Astrocyte (in vitro differentiated cells and primary cell): Measurements from ENCODE around the gene WNT9A. TPM values are rescaled to one million over a fixed set of nuclear protein-coding genes. Genes with fewer than 3 reads are reported as not detected.

Experiments used
- DNase-seq: peaks from one replicate; pipeline ENCODE4 v3.0.0-alpha.2; 2010; ENCODE audit warnings: low read depth
- FAIRE-seq: peaks from 2 replicates; lab custom pipeline; 2011; peaks lifted over from hg19 to GRCh38; lab: Jason Lieb, UNC
- H2AFZ ChIP-seq: 2 replicates; pipeline ENCODE4 v1.6.0; 2012; ENCODE audit warnings: low read depth, low read length, inconsistent platforms
- H3K27ac ChIP-seq: 2 replicates; pipeline ENCODE4 v1.5.1; 2011; ENCODE audit warnings: low read depth, low read length, inconsistent platforms
- H3K27me3 ChIP-seq: 2 replicates; pipeline ENCODE4 v1.6.0; 2011; ENCODE audit warnings: low read length, inconsistent platforms; ENCODE audit not compliant: insufficient read depth
- H3K36me3 ChIP-seq: 2 replicates; pipeline ENCODE4 v1.5.1; 2011; ENCODE audit warnings: low read length, inconsistent platforms; ENCODE audit not compliant: insufficient read depth
- H3K4me1 ChIP-seq: 2 replicates; pipeline ENCODE4 v1.5.1; 2011; ENCODE audit warnings: low read length, inconsistent platforms; ENCODE audit not compliant: insufficient read depth
- H3K4me2 ChIP-seq: 2 replicates; pipeline ENCODE4 v1.6.0; 2012; ENCODE audit warnings: low read length, inconsistent platforms
- H3K4me3 ChIP-seq: 2 replicates; pipeline ENCODE4 v1.5.1; 2011; ENCODE audit warnings: low read depth, mild to moderate bottlenecking, low read length, inconsistent platforms; ENCODE audit not compliant: insufficient read depth
- H3K79me2 ChIP-seq: 2 replicates; pipeline ENCODE4 v1.6.0; 2012; ENCODE audit warnings: mild to moderate bottlenecking, low read length, inconsistent platforms; ENCODE audit not compliant: insufficient read depth
- H3K9ac ChIP-seq: 2 replicates; pipeline ENCODE4 v1.6.0; 2012; ENCODE audit warnings: mild to moderate bottlenecking, low read length, inconsistent platforms
- H3K9me3 ChIP-seq: 2 replicates; pipeline ENCODE4 v1.5.1; 2012; ENCODE audit warnings: low read depth, mild to moderate bottlenecking, low read length, inconsistent platforms; ENCODE audit not compliant: insufficient read depth
- H4K20me1 ChIP-seq: 2 replicates; pipeline ENCODE4 v1.6.0; 2012; ENCODE audit warnings: low read length, inconsistent platforms; ENCODE audit not compliant: insufficient read depth
- H3K27ac Mint-ChIP-seq: one replicate; pipeline ENCODE4 v1.8.0; 2021; ENCODE audit warnings: mild to moderate bottlenecking, mixed read lengths; ENCODE audit not compliant: unreplicated experiment
- H3K27me3 Mint-ChIP-seq: one replicate; pipeline ENCODE4 v1.8.0; 2021; ENCODE audit warnings: low read depth, mixed read lengths; ENCODE audit not compliant: unreplicated experiment
- H3K36me3 Mint-ChIP-seq: one replicate; pipeline ENCODE4 v1.8.0; 2021; ENCODE audit warnings: low read depth, mixed read lengths; ENCODE audit not compliant: unreplicated experiment
- H3K4me1 Mint-ChIP-seq: one replicate; pipeline ENCODE4 v1.8.0; 2021; ENCODE audit warnings: low read depth, mixed read lengths; ENCODE audit not compliant: unreplicated experiment
- H3K4me3 Mint-ChIP-seq: one replicate; pipeline ENCODE4 v1.8.0; 2021; ENCODE audit warnings: mild to moderate bottlenecking, moderate library complexity, mixed read lengths; ENCODE audit not compliant: unreplicated experiment
- H3K9me3 Mint-ChIP-seq: one replicate; pipeline ENCODE4 v1.8.0; 2021; ENCODE audit warnings: mild to moderate bottlenecking, mixed read lengths; ENCODE audit not compliant: unreplicated experiment
- EZH2 ChIP-seq: IDR thresholded peaks from 2 replicates; pipeline ENCODE4 v1.6.1; 2012; ENCODE audit warnings: mild to moderate bottlenecking, low read length, inconsistent platforms; ENCODE audit not compliant: insufficient read depth
- total RNA-seq: library from RNA; stranded (reverse); gene quantifications from 2 replicates; pipeline ENCODE4 v1.2.1, GENCODE V29; 2021
- TF ChIP-seq, protein P1 (sequence below): IDR thresholded peaks from 2 replicates; pipeline ENCODE4 v1.5.1; 2011; ENCODE audit warnings: low read depth, mild to moderate bottlenecking, inconsistent platforms, low read length, moderate library complexity; ENCODE audit not compliant: insufficient read depth

The WNT9A gene
- total RNA-seq, 1 donor from 2014 or later, result 4.1 TPM

DNA sequence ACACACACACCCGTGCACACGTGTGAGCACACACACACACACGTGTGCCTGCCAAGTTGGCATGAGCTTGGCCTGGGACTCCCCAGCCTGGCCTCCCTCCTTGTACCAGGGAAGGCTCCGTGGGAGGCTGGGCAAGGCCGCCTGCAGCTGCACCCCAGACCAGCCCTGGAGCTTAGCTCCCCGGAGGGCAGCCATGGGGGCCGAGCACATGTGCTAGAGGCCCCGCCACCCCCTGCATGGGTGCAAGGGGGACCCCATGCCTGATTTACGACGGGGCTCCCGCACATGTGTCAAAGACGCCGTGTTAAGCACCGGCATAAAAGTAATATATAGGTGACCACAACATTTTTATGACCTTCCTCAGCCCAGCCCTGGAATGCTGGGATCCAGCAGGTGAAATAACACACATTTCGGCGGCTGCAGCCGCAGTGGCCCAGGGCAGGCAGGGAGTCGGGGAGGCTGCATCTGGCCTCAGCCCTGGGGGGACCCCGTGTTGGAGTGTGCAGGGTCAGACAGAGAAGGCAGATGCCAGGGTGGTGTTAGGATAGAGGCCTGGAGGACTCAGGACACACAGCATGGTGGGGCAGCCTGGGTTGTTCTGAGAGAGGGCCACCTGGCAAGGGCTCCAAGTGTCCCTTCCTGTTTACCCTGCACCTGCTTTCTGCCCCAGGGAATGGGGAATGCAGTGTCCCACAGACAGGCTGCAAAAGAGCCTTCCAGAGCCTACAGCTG, 56.3 kb downstream of the WNT9A start:
- H4K20me1 ChIP-seq, result no peaks in the 10 kb centered on the region
- no peaks in the 10 kb centered on the region for H3K36me3 Mint-ChIP-seq
- no peak overlapping the region for H2AFZ ChIP-seq
- no peak overlapping the region for H3K4me3 Mint-ChIP-seq
- FAIRE-seq (no peak), DNase-seq (no peak)
- H3K4me2 ChIP-seq, result no peak overlapping the region
- TF ChIP-seq, protein P1, sequence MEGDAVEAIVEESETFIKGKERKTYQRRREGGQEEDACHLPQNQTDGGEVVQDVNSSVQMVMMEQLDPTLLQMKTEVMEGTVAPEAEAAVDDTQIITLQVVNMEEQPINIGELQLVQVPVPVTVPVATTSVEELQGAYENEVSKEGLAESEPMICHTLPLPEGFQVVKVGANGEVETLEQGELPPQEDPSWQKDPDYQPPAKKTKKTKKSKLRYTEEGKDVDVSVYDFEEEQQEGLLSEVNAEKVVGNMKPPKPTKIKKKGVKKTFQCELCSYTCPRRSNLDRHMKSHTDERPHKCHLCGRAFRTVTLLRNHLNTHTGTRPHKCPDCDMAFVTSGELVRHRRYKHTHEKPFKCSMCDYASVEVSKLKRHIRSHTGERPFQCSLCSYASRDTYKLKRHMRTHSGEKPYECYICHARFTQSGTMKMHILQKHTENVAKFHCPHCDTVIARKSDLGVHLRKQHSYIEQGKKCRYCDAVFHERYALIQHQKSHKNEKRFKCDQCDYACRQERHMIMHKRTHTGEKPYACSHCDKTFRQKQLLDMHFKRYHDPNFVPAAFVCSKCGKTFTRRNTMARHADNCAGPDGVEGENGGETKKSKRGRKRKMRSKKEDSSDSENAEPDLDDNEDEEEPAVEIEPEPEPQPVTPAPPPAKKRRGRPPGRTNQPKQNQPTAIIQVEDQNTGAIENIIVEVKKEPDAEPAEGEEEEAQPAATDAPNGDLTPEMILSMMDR, result no peak
- no peak for TF ChIP-seq EZH2
- H3K4me1 ChIP-seq, result no peaks in the 10 kb centered on the region
- no peaks in the 10 kb centered on the region for H3K36me3 ChIP-seq
- H3K9me3 Mint-ChIP-seq, result no peaks in the 10 kb centered on the region
- no peak overlapping the region for H3K4me3 ChIP-seq
- no peak overlapping the region for H3K9ac ChIP-seq
- peaks cover 2% of the 10 kb centered on the region for H3K4me1 Mint-ChIP-seq
- H3K27ac Mint-ChIP-seq, result no peak overlapping the region
- no peaks in the 10 kb centered on the region for H3K27me3 ChIP-seq
- no peaks in the 10 kb centered on the region for H3K9me3 ChIP-seq
- H3K27me3 Mint-ChIP-seq, result peaks cover 12% of the 10 kb centered on the region
- no peaks in the 10 kb centered on the region for H3K79me2 ChIP-seq
- H3K27ac ChIP-seq, result no peak overlapping the region

- Histone ChIP-seq H4K20me1 (no peaks in the 10 kb centered on the region), H3K4me1 (peaks cover 6% of the 10 kb centered on the region), H3K27ac (no peak overlapping the region), H2AFZ (no peak overlapping the region), H3K9ac (no peak overlapping the region), H3K36me3 (no peaks in the 10 kb centered on the region), H3K4me3 (no peak overlapping the region), H3K9me3 (no peaks in the 10 kb centered on the region), H3K27me3 (no peaks in the 10 kb centered on the region), H3K79me2 (no peaks in the 10 kb centered on the region), H3K4me2 (no peak overlapping the region)
- TF ChIP-seq EZH2, result no peak
- TF ChIP-seq, protein P1, result no peak
- DNase-seq (no peak), FAIRE-seq (no peak)
- Mint-ChIP-seq H3K36me3 (no peaks in the 10 kb centered on the region), H3K9me3 (no peaks in the 10 kb centered on the region), H3K4me1 (peaks cover 4% of the 10 kb centered on the region), H3K27ac (no peak overlapping the region), H3K4me3 (no peak overlapping the region), H3K27me3 (peaks cover 12% of the 10 kb centered on the region)
Observed at GRCh38 chr1:227890451-227891222, 57.1 kb downstream of the WNT9A start.
